Breast epithelium (tissue), 3 donors: ENCODE measurements around the gene SEL1L3.

Source experiments
- POLR2A ChIP-seq: fragments of 450-650 bp; IDR thresholded peaks from one replicate; pipeline ENCODE4 v1.6.1; 2016; ENCODE audit warnings: antibody characterized with exemption, mild to moderate bottlenecking, moderate library complexity
- POLR2AphosphoS5 ChIP-seq, 3 donors: sonication (generic); formaldehyde crosslinking; IDR thresholded peaks; one replicate each; pipeline ENCODE4 v1.6.1; 2017; ENCODE audit warnings: antibody characterized with exemption in 3 of 3
- TF ChIP-seq, protein P1 (sequence below), 3 donors: fragments of 450-650 bp; IDR thresholded peaks; one replicate each; pipeline ENCODE4 v1.5.1; 2016 to 2017; ENCODE audit warnings: antibody characterized with exemption in 3 of 3, mild to moderate bottlenecking in 3 of 3, moderate library complexity in 3 of 3

DNA sequence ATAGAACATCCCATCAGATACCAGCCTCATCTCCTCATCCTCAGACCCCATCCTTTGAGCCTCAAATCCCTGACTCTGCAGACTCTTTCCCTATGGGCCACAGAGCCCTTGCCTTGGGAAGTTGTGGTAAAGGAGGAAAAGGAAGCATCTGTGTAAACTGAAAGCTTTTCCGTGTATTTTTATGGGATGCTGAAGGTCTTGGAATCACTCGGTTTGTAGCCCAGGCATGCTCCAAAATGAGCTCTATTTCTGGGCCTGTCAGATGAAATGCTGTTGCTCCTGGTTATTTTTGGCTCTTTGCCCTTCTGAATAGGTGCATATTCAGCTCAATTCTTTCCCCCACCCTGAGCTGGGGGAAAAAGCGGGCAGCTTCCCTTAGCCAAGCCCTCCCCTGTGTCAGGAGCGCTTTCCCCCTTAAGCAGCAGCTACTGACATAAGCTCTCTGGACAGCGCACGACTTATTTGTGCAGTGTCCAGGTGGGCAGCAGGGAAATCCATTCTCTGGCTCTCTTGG lies 5.0 kb upstream of the SEL1L3 start:
- TF ChIP-seq, protein P1, sequence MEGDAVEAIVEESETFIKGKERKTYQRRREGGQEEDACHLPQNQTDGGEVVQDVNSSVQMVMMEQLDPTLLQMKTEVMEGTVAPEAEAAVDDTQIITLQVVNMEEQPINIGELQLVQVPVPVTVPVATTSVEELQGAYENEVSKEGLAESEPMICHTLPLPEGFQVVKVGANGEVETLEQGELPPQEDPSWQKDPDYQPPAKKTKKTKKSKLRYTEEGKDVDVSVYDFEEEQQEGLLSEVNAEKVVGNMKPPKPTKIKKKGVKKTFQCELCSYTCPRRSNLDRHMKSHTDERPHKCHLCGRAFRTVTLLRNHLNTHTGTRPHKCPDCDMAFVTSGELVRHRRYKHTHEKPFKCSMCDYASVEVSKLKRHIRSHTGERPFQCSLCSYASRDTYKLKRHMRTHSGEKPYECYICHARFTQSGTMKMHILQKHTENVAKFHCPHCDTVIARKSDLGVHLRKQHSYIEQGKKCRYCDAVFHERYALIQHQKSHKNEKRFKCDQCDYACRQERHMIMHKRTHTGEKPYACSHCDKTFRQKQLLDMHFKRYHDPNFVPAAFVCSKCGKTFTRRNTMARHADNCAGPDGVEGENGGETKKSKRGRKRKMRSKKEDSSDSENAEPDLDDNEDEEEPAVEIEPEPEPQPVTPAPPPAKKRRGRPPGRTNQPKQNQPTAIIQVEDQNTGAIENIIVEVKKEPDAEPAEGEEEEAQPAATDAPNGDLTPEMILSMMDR (IDR thresholded peaks at IDR 0.05), result no peak
- no peak for TF ChIP-seq POLR2A
- TF ChIP-seq POLR2AphosphoS5 (IDR thresholded peaks at IDR 0.05), result no peak
